ENCODE data around the gene C3orf70.

- no peak for TF ChIP-seq CTCF (IDR thresholded peaks at IDR 0.05)
- no peak for TF ChIP-seq ZFX (IDR thresholded peaks at IDR 0.05; ENCODE audit: borderline replicate concordance)
These were observed 2.3 kb downstream of the C3orf70 start for GRCh38 chr3:185150561-185150960.

Measured in 22Rv1 (cell line).